ENCODE data around the gene ATXN7. TPM values are rescaled to one million over a fixed set of nuclear protein-coding genes. Genes with fewer than 3 reads are reported as not detected.

Gene ATXN7
- total RNA-seq, 2 experiments from 2014 or later: 21.0 to 23.2 TPM

DNA sequence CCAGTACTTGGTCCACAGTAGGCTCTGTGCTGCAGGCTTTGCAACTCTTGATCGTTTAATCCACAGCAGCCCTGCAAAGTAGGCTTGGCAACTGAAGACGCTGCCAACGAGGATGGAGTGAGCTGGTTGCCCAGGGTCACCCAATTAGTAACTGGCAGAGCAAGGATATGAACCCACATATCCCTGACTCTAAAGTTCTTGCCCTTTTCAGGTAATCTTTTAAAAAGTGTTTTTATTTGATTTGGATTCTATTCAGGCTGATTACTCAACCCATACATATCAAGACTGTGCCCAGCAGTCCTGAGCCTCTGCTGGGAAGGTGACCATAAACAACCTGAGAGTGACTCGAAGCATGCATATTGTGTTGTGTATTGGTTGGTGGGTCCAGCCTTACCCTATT is 109.3 kb downstream of the ATXN7 start:
- POLR2A ChIA-PET: no interaction called here
- CTCF ChIA-PET: interaction anchor here (0.8 to 0.9 kb wide), 2 partner anchors 11 to 15 kb away, joined by 3 read pairs; no protein-coding TSS in a partner anchor

GRCh38 chr3:63973406-63973805 is 109.7 kb downstream of the ATXN7 start:
- ChIA-PET CTCF (interaction anchor here (1.1 kb wide), 1 partner anchor 12 kb away, joined by 3 read pairs; no protein-coding TSS in a partner anchor), POLR2A (no interaction called here)

GRCh38 chr3:63974451-63974850 is 110.8 kb downstream of the ATXN7 start:
- CTCF ChIA-PET: interaction anchor here (1.1 kb wide), 1 partner anchor 13 kb away, joined by 3 read pairs; no protein-coding TSS in a partner anchor
- POLR2A ChIA-PET: no interaction called here

GRCh38 chr3:63975723-63976122 is 112.1 kb downstream of the ATXN7 start:
- ChIA-PET POLR2A (no interaction called here), CTCF (interaction anchor here (1.0 to 2.1 kb wide), 2 partner anchors 8 to 10 kb away, joined by 4 read pairs; no protein-coding TSS in a partner anchor)

DNA sequence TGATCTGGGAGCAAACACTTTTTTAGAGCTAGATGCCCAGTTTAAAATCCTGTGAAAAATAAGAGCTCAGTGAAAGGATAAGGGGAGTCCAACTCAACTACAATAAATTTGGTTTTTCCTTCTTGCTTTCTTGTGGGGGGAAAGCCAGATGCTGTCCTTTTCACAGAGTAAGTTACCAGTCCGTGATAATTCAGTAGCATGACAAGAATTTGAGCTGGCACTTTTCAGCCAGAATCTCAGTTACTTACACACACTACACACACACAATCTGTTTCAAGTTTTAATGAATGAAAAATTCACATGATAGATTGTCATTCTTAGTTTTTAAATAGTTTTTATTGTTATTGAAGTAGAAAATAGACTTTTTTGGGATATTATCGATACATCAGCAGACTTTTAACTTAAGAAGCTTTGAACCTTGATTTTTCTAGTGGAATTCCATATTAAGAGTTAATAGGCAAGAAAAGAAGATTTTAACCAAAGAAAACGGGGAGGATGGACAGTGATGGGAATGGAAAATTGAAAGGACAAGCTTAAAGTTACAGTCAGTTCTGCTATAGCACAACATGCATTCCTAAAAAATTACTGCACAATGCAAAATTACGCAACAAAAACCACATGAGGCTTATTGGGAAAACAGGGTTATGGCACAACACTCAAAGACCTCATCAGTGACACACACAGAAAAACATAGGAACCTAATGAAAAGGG is 112.6 kb downstream of the ATXN7 start:
- ChIA-PET CTCF (interaction anchor here (1.0 to 2.1 kb wide), 2 partner anchors 9 to 11 kb away, joined by 4 read pairs; no protein-coding TSS in a partner anchor), POLR2A (no interaction called here)

- POLR2A ChIA-PET: no interaction called here
- CTCF ChIA-PET: interaction anchor here (2.1 kb wide), 1 partner anchor 10 kb away, joined by 4 read pairs; no protein-coding TSS in a partner anchor
Measured at GRCh38 chr3:63976872-63977200, 113.2 kb downstream of the ATXN7 start.

- ChIA-PET CTCF (interaction anchor here (1.0 to 4.3 kb wide), 6 partner anchors 10 to 89 kb away, joined by 3 to 23 read pairs (median 4); partner anchors contain the start of gene PSMD6), POLR2A (interaction anchor here (1.2 kb wide), 1 partner anchor 66 kb away, joined by 3 read pairs; no protein-coding TSS in a partner anchor)
Measured at GRCh38 chr3:63977893-63978292, 114.2 kb downstream of the ATXN7 start.

DNA sequence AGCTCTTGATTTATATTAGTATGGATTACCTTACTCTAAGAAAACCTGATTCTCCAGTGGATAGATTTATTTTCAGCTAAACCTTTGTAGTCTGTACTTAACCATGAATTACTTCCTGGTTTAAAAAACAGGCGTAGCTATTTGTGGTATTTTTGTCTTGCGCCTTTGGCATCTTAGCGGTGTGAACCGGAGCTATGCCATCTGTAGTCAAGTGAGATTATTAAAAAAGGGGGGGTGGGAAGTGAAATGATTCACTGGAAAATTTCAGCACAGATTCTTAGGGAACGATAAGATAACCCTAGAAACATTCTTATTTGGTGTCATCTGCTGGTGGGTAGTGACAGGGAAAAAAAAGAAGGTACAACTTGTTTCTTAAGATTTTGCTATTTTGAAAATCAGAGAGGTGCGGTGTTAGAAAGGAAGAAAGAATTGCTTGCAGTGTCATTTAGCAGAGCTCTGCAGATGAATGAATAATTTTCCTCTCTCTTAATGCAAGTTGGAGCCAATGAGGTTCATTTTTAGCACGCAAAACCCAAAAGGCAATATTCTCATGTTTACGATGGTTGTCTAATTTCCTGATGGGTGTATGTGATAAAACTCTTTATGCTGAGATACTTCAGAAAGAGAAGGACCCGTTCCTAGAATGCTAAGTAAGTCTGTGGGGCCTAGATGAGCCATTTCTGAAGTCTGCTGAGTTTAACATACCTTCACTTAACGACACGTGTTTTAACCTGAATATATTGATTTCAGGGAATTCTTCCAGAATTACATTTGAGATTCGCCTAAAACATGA is 115.6 kb downstream of the ATXN7 start:
- CTCF ChIA-PET: interaction anchor here (1.1 to 4.3 kb wide), 5 partner anchors 11 to 65 kb away, joined by 3 to 23 read pairs (median 9); partner anchors contain the start of gene PSMD6
- POLR2A ChIA-PET: interaction anchor here (0.7 to 1.2 kb wide), 3 partner anchors 11 to 68 kb away, joined by 3 to 5 read pairs (median 3); no protein-coding TSS in a partner anchor

DNA sequence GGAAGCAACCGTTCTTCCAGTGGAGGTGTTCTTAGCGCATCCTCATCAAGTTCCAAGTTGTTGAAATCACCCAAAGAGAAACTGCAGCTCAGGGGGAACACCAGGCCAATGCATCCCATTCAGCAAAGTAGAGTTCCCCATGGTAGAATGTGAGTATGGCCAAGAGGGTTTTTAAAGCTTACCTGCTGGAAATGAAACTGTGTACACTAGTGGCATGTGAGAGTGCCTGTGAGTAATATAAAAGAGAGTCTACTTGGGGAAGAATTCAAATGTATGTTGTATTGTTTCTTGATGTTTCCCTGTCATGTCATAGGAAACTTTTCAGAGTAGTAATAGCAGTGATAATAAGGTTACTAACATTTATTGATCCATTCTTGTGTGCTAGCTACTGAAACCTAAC is 116.4 kb downstream of the ATXN7 start:
- CTCF ChIA-PET: interaction anchor here (2.1 to 4.3 kb wide), 3 partner anchors 12 to 18 kb away, joined by 9 to 23 read pairs (median 18); no protein-coding TSS in a partner anchor
- POLR2A ChIA-PET: no interaction called here

DNA sequence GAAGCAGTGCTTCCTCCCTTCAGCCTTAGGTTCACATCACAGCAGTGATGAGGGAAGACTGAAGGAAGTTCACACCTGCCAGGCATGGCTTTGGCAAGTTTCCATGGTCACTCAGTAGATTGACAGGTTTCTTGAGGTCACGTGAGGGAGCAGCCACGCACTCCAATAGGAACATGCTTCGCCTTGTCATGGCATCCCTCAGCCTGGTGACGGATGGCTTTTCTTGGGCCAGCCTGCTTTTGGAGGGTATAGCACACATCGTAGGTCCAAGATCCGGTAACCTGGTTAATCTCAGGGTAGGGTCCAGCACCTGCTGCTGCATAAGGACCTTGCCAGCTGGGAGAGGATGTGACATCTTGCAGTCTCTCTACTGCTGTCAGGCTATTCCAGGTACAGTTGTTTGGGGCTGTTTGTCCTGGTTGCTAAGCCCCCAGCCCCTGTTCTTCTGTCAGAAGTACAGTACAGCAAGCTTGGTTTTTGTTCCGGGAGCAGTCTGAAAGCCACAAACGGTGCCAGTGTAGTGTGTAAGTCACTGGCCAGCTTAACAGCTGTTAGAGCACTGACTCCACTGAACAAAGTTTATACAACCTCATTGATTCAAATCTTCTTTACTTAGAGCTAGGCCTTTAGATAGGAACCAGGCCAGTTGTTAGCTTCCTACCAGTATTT is 117.3 kb downstream of the ATXN7 start:
- POLR2A ChIA-PET: interaction anchor here (0.6 kb wide), 1 partner anchor 24 kb away, joined by 5 read pairs; no protein-coding TSS in a partner anchor
- CTCF ChIA-PET: interaction anchor here (2.1 to 4.3 kb wide), 3 partner anchors 13 to 19 kb away, joined by 9 to 23 read pairs (median 18); no protein-coding TSS in a partner anchor

DNA sequence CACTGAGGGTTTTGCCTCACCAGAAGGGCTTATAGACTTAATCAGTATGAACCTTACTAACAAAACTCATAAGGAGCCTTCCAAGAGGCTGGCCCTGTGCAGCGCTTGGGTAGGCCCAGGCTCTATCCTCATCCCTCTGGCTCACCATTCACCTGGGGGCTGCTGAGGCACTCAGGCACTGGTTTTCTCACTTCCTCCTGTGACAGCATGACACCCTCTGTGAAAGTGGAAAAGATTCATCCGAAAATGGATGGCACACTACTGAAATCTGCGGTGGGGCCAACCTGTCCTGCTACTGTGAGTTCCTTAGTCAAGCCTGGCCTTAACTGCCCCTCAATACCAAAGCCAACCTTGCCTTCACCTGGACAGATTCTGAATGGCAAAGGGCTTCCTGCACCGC is 118.3 kb downstream of the ATXN7 start:
- ChIA-PET CTCF (interaction anchor here (0.6 to 0.9 kb wide), 2 partner anchors 12 to 20 kb away, joined by 3 to 4 read pairs; no protein-coding TSS in a partner anchor), POLR2A (no interaction called here)

GRCh38 chr3:63984391-63984790 is 120.7 kb downstream of the ATXN7 start:
- POLR2A ChIA-PET: no interaction called here

DNA sequence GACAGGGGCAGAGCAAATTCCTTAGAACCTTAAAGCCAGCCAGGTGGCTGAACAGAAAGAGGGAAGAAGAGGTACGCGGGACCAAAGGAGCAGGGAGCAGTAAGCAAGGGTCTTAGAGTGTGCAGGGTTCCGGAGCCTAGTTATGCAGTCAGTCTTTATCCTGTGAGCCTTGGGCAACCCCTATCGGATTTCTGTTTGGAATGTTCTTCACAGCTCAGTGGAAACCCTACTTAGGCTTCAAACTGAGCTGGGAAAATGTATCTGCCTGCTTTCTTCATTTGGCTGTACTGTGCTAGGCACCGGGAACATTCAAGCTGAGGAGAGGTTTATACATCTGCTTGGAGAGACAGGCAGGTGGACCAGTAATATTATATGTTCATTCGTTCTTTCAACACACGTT is 122.5 kb downstream of the ATXN7 start:
- ChIA-PET POLR2A (no interaction called here), CTCF (no interaction called here)

More at GRCh38 chr3:63984391-63984790, 120.7 kb downstream of the ATXN7 start:
- CTCF ChIA-PET: interaction anchor here (2.3 kb wide), 1 partner anchor 9 kb away, joined by 13 read pairs; no protein-coding TSS in a partner anchor

DNA sequence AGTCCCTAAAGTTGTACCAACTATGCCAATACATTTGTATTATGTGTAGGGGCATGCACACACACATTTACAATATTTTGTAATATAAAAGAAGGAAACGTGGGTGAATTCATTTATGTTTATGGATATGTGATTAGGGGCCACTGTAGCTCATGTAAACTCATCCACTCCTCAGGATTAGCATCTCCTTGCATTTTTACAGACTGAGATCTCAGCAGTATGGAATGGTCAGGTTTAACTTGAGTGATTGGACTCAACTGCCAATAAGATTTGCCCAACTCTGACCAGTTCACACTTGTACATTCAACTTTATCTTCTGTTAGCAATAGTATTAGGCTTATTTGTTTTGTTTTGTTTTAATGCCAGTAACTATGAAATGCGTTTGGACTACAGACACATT is 123.2 kb downstream of the ATXN7 start:
- CTCF ChIA-PET: no interaction called here
- POLR2A ChIA-PET: no interaction called here

GRCh38 chr3:63988943-63989342 is 125.3 kb downstream of the ATXN7 start:
- POLR2A ChIA-PET: no interaction called here
- CTCF ChIA-PET: no interaction called here

DNA sequence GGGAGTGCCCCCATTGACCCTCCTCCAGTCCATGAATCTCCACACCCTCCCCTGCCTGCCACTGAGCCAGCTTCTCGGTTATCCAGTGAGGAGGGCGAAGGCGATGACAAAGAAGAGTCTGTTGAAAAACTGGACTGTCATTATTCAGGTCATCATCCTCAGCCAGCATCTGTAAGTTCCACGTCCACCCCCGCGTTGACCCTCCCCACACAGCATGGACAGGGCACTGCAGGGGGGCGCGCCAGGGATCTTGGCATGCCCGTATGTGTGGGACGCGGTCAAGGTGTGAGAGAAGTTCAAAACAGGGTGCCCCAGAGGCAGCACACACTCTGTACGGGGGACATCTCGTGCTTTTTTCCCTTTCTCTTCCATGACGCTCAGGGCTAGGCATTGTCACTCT is 126.5 kb downstream of the ATXN7 start:
- ChIA-PET CTCF (no interaction called here), POLR2A (no interaction called here)

- ChIA-PET POLR2A (no interaction called here), CTCF (interaction anchor here (1.9 kb wide), 1 partner anchor 28 kb away, joined by 6 read pairs; no protein-coding TSS in a partner anchor)
Measured at GRCh38 chr3:63990733-63991132, 127.1 kb downstream of the ATXN7 start.

DNA sequence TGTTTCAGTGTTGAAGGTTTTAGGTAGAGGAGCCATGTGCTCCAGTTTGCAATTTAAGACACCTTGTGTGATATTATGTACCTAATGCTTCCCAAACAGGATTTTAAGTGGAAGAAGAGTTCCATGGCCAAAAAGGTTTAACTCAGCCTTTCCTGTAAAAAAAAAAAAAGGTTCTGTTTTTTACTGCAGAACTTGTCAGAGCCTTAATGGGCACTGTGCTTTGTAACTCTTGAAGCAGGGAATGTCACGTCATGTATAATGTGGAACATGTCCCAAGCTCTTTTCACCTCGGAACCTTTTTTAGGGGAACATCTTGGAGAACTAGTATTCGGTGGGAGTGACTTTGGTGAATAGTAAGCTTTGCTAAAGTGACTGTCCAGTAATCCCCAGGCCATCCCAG is 128.0 kb downstream of the ATXN7 start:
- ChIA-PET CTCF (interaction anchor here (1.3 to 3.4 kb wide), 3 partner anchors 11 to 29 kb away, joined by 3 to 23 read pairs (median 6); no protein-coding TSS in a partner anchor), POLR2A (no interaction called here)

GRCh38 chr3:63992516-63993209 is 129.0 kb downstream of the ATXN7 start:
- CTCF ChIA-PET: interaction anchor here (0.7 to 3.4 kb wide), 11 partner anchors 8 to 85 kb away, joined by 3 to 23 read pairs (median 3); no protein-coding TSS in a partner anchor
- POLR2A ChIA-PET: interaction anchor here (0.7 kb wide), 1 partner anchor 31 kb away, joined by 7 read pairs; no protein-coding TSS in a partner anchor

Measured in activated CD8-positive, alpha-beta memory T cell treated with anti-CD3 and anti-CD28 coated beads for 36 hours (primary cell).